GM12865 (cell line): Measurements from ENCODE around the gene HEBP2.

Experiments
- DNase-seq: peaks from one replicate; pipeline ENCODE4 v3.0.0; 2010; ENCODE audit warnings: low read depth
- H3K4me3 ChIP-seq: 2 replicates; pipeline ENCODE4 v1.5.1; 2011; ENCODE audit warnings: mild to moderate bottlenecking, low read depth, low read length, control low read depth
- CTCF ChIP-seq: IDR thresholded peaks from 2 replicates; pipeline ENCODE4 v1.5.1; 2011; ENCODE audit warnings: low read length, control low read depth, low read depth, inconsistent platforms; ENCODE audit not compliant: insufficient read depth; ENCODE audit errors: missing control alignments

HEBP2 gene

GRCh38 chr6:138400326-138400725 lies 3.7 kb upstream of the HEBP2 start:
- no peak overlapping the region for H3K4me3 ChIP-seq
- no peak for DNase-seq
- TF ChIP-seq CTCF, result no peak

- DNase-seq, result no peak
- H3K4me3 ChIP-seq, result no peak overlapping the region
- TF ChIP-seq CTCF, result no peak
Observed at GRCh38 chr6:138401960-138402837, 1.8 kb upstream of the HEBP2 start.

DNA sequence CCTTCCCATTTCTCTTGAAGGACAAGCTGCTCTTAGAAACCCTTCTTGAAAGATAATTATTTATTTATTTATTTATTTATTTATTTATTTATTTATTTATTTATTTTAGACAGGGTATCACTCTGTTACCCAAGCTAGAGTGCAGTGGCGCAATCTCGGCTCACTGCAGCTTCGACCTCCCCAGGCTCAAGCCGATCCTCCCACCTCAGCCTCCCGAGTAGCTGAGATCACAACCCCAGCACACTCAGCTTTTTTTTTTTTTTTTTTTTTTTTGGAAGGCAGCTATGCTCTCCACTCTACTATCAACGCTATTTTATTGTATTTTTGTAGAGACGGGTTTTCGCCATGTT lies 1.2 kb upstream of the HEBP2 start:
- TF ChIP-seq CTCF, result no peak
- H3K4me3 ChIP-seq, result peak overlapping the region; percentile 72
- no peak for DNase-seq

DNA sequence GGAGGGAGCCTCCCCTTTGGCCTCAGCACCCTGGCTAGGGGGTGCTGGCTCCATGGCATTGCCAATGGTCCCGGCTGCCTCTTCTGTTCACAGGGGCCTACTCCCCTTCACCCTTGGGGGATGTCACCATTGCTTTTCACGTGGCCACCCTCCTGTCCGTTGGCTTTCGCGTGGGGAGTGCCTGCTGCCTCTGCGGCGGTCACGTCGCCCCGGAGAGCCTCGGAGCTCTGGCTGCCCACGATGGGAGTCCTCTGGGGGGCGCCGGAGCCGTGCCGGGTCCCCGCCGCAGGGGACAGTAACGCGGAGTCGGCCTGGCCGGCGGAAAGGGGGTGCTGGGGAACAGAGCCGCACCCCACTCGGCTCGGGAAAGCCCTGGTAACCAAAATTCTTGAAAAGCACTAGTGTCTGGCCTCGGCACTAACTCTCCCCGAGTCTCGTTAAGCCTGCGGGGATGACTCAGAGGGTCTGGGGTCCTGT lies 661 bp upstream of the HEBP2 start:
- DNase-seq, result peak; percentile 30
- peak overlapping the region; percentile 72 for H3K4me3 ChIP-seq
- TF ChIP-seq CTCF, result peak; percentile 31

- DNase-seq, result no peak
- no peak for TF ChIP-seq CTCF
- H3K4me3 ChIP-seq, result peak overlapping the region; percentile 72
Observed at GRCh38 chr6:138404666-138405337, 779 bp downstream of the HEBP2 start.

DNA sequence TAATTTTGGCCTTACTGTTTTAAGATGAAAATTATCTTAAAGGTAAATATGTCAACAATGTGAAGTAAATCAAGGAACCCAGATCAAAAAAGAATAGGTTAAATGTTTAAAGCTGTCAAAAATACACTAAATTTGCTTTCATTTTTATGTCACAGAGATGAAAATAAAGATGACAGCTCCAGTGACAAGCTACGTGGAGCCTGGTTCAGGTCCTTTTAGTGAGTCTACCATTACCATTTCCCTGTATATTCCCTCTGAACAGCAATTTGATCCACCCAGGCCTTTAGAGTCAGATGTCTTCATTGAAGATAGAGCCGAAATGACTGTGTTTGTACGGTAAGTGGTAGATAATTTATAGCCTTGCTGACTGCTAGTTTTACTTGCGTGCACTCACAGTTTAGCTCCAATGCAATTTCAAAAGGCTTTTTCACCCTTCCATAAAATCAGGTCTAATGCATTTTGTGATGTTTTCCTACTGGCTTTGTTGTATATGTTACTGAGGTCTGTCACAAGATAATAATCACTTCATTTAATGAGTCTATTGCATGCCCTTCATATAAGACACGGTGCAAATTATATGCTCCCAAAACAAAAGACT lies 1.9 kb downstream of the HEBP2 start:
- TF ChIP-seq CTCF, result no peak
- DNase-seq, result no peak
- H3K4me3 ChIP-seq, result no peak overlapping the region
